ENCODE measurements around the gene RAB26.

- TF ChIP-seq CTCF (conservative IDR thresholded peaks at IDR 0.05 in 1 of 2, IDR thresholded peaks at IDR 0.05 in 1 of 2; ENCODE audit: low read depth in 1 of 2, low read length in 2 of 2) (no peak), EZH2 (IDR thresholded peaks at IDR 0.05; ENCODE audit: low read length, missing control alignments) (no peak)
These were observed 9.8 kb downstream of the RAB26 start for GRCh38 chr16:2158262-2158638.
